ENCODE data around the gene LRRC26. TPM values are rescaled to one million over a fixed set of nuclear protein-coding genes. Genes with fewer than 3 reads are reported as not detected.

Gene LRRC26
- polyA plus RNA-seq, 1 donor (not counting 4 experiments of a cell fraction or from before 2014, with no cell fraction given): not detected

- H3K36me3 ChIP-seq (ENCODE audit: control insufficient read depth in 2 of 2, extremely low read depth in 1 of 2, insufficient read depth in 2 of 2, low read length in 2 of 2): peaks cover 8 to 15% of the 10 kb centered on the region in 2 experiments
- DNase-seq (ENCODE audit: low read depth, low spot score): no peak
- dilution Hi-C loops (cut with MboI; ENCODE audit: extremely low pct_ligation_motif_present, low sequenced_read_pairs): no loop called here
These were observed 8.5 kb upstream of the LRRC26 start for GRCh38 chr9:137178201-137178938.

GRCh38 chr9:137176302-137177182, 6.7 kb upstream of the LRRC26 start:
- no peak overlapping the region for H3K9ac ChIP-seq (ENCODE audit: control insufficient read depth, extremely low read depth, insufficient read depth, low read length)
- H3K79me2 ChIP-seq (ENCODE audit: control insufficient read depth, insufficient read depth, low read length): no peaks in the 10 kb centered on the region
- H3K36me3 ChIP-seq (ENCODE audit: control insufficient read depth in 2 of 2, extremely low read depth in 1 of 2, insufficient read depth in 2 of 2, low read length in 2 of 2): peaks cover 2 to 7% of the 10 kb centered on the region in 2 experiments
- no peak overlapping the region for H2AFZ ChIP-seq (ENCODE audit: control insufficient read depth, low read length)
- no peak overlapping the region for H3K4me3 ChIP-seq (ENCODE audit: control insufficient read depth in 2 of 3, extremely low read depth in 1 of 3, insufficient read depth in 2 of 3, low read depth in 1 of 3, low read length in 3 of 3)
- peaks cover 38% of the 10 kb centered on the region for H3K27me3 ChIP-seq (ENCODE audit: control insufficient read depth, extremely low read depth, insufficient read depth, low read length)
- TF ChIP-seq CTCF (optimal IDR thresholded peaks at IDR 0.05 in 1 of 3, IDR thresholded peaks at IDR 0.05 in 1 of 3, conservative IDR thresholded peaks at IDR 0.05 in 1 of 3; ENCODE audit: extremely low read depth in 1 of 3, insufficient read depth in 2 of 3, low read length in 3 of 3): peak; percentile 75 to 87 (median 87)
- no peak for TF ChIP-seq EZH2 (IDR thresholded peaks at IDR 0.05; ENCODE audit: low read length)
- no peaks in the 10 kb centered on the region for H3K9me1 ChIP-seq (ENCODE audit: control insufficient read depth, extremely low read depth, insufficient read depth, low read length)
- FAIRE-seq (peak; percentile 17), DNase-seq (ENCODE audit: low read depth, low spot score) (no peak)
- H3K4me2 ChIP-seq (ENCODE audit: control insufficient read depth, extremely low read depth, insufficient read depth, low read depth, low read length): no peak overlapping the region
- no peaks in the 10 kb centered on the region for H3K4me1 ChIP-seq (ENCODE audit: control insufficient read depth, extremely low read depth, insufficient read depth, low read length)
- peaks cover 9% of the 10 kb centered on the region for H4K20me1 ChIP-seq (ENCODE audit: control insufficient read depth, extremely low read depth, insufficient read depth, low read length)
- no peaks in the 10 kb centered on the region for H3K9me3 ChIP-seq (ENCODE audit: control insufficient read depth, low read depth, low read length)
- dilution Hi-C loops (cut with MboI; ENCODE audit: extremely low pct_ligation_motif_present, low sequenced_read_pairs): no loop called here
- H3K27ac ChIP-seq (ENCODE audit: control insufficient read depth, insufficient read depth, low read length): no peak overlapping the region

More at GRCh38 chr9:137178201-137178938, 8.5 kb upstream of the LRRC26 start:
- Histone ChIP-seq H4K20me1 (ENCODE audit: control insufficient read depth, extremely low read depth, insufficient read depth, low read length) (peaks cover 9% of the 10 kb centered on the region), H2AFZ (ENCODE audit: control insufficient read depth, low read length) (no peak overlapping the region), H3K9me1 (ENCODE audit: control insufficient read depth, extremely low read depth, insufficient read depth, low read length) (no peaks in the 10 kb centered on the region), H3K9ac (ENCODE audit: control insufficient read depth, extremely low read depth, insufficient read depth, low read length) (no peak overlapping the region), H3K27ac (ENCODE audit: control insufficient read depth, insufficient read depth, low read length) (no peak overlapping the region), H3K79me2 (ENCODE audit: control insufficient read depth, insufficient read depth, low read length) (no peaks in the 10 kb centered on the region), H3K4me3 (ENCODE audit: control insufficient read depth in 2 of 3, extremely low read depth in 1 of 3, insufficient read depth in 2 of 3, low read depth in 1 of 3, low read length in 3 of 3) (no peak overlapping the region), H3K9me3 (ENCODE audit: control insufficient read depth, low read depth, low read length) (no peaks in the 10 kb centered on the region), H3K4me1 (ENCODE audit: control insufficient read depth, extremely low read depth, insufficient read depth, low read length) (no peaks in the 10 kb centered on the region), H3K27me3 (ENCODE audit: control insufficient read depth, extremely low read depth, insufficient read depth, low read length) (peaks cover 22% of the 10 kb centered on the region), H3K4me2 (ENCODE audit: control insufficient read depth, extremely low read depth, insufficient read depth, low read depth, low read length) (no peak overlapping the region)
- no peak for TF ChIP-seq EZH2 (IDR thresholded peaks at IDR 0.05; ENCODE audit: low read length)
- no peak for FAIRE-seq

Measured in keratinocyte (primary cell).